Stimulated activated naive B cell treated with anti-CD40 and anti-IgM and Interleukin-4, amounts not matched to agents 10 μg/mL and 1 μg/mL and 100 μg/mL, for 72 hours (primary cell): Measurements from ENCODE around the gene SLC1A2.
A peak's percentile ranks its signal among the peaks of the same experiment; 100 is the strongest.

Source experiments
- ATAC-seq, 2 donors: fragments of 150-1000 bp; cut with Tn5 transposase; replicated peaks; 2 replicates each; pipeline ENCODE4 v1.10.0; 2021; ENCODE audit warnings: moderate library complexity in 1 of 2
- DNase-seq: peaks from one replicate; pipeline ENCODE4 v3.0.0; 2021
- H3K27ac Mint-ChIP-seq: one replicate; pipeline ENCODE4 v1.8.0; 2022; ENCODE audit warnings: mild to moderate bottlenecking, mixed read lengths
- H3K27me3 Mint-ChIP-seq, 2 donors: one replicate each; pipeline ENCODE4 v1.8.0; 2022; ENCODE audit warnings: mixed read lengths in 2 of 2
- H3K36me3 Mint-ChIP-seq, 2 donors: one replicate each; pipeline ENCODE4 v1.8.0; 2022; ENCODE audit warnings: mixed read lengths in 2 of 2, mild to moderate bottlenecking in 1 of 2
- H3K4me1 Mint-ChIP-seq, 2 donors: one replicate each; pipeline ENCODE4 v1.8.0; 2022; ENCODE audit warnings: mixed read lengths in 2 of 2, mild to moderate bottlenecking in 1 of 2
- H3K4me3 Mint-ChIP-seq, 2 donors: one replicate each; pipeline ENCODE4 v1.8.0; 2022; ENCODE audit warnings: mild to moderate bottlenecking in 2 of 2, mixed read lengths in 2 of 2, moderate library complexity in 1 of 2
- H3K9me3 Mint-ChIP-seq, 2 donors: one replicate each; pipeline ENCODE4 v1.8.0; 2022; ENCODE audit warnings: mixed read lengths in 2 of 2, mild to moderate bottlenecking in 1 of 2

The SLC1A2 gene

DNA sequence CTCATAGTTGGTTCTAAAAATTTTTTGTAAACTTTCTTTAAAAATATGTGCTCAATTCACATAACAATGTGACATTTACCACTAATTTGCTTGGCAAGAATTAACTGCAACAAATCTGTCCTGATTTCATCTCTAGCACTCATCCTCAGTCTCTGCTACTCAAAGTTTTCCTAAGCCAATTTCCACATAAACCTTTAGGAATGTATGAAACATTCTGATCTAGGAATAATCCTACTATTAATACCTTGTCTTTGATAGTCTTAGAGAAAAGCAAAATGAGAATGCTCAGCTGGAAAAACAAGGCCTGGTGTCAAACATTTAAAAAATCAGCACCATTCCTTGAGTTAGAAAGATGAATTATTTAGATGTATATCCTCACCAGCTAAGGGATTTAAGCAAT is 166.1 kb downstream of the SLC1A2 start:
- no peak overlapping the region for H3K27ac Mint-ChIP-seq
- no peak for ATAC-seq
- H3K9me3 Mint-ChIP-seq: no peaks in the 10 kb centered on the region
- no peak for DNase-seq
- H3K27me3 Mint-ChIP-seq: no peaks in the 10 kb centered on the region
- peaks cover 3 to 8% of the 10 kb centered on the region in 2 donors for H3K4me1 Mint-ChIP-seq
- no peaks in the 10 kb centered on the region for H3K36me3 Mint-ChIP-seq
- no peak overlapping the region for H3K4me3 Mint-ChIP-seq

GRCh38 chr11:35250621-35251020 is 168.7 kb downstream of the SLC1A2 start:
- ATAC-seq (no peak), DNase-seq (no peak)
- Mint-ChIP-seq H3K4me1 (no peaks in the 10 kb centered on the region), H3K27me3 (no peaks in the 10 kb centered on the region), H3K4me3 (no peak overlapping the region), H3K27ac (no peak overlapping the region), H3K9me3 (no peaks in the 10 kb centered on the region), H3K36me3 (no peaks in the 10 kb centered on the region)

GRCh38 chr11:35250192-35250591 is 169.2 kb downstream of the SLC1A2 start:
- Mint-ChIP-seq H3K27ac (no peak overlapping the region), H3K9me3 (no peaks in the 10 kb centered on the region), H3K4me3 (no peak overlapping the region), H3K4me1 (no peaks in the 10 kb centered on the region), H3K27me3 (no peaks in the 10 kb centered on the region), H3K36me3 (no peaks in the 10 kb centered on the region)
- ATAC-seq: no peak
- no peak for DNase-seq

- ATAC-seq (no peak), DNase-seq (no peak)
- H3K27ac Mint-ChIP-seq: no peak overlapping the region
- no peaks in the 10 kb centered on the region for H3K9me3 Mint-ChIP-seq
- no peaks in the 10 kb centered on the region for H3K36me3 Mint-ChIP-seq
- no peaks in the 10 kb centered on the region for H3K4me1 Mint-ChIP-seq
- no peak overlapping the region for H3K4me3 Mint-ChIP-seq
- no peaks in the 10 kb centered on the region for H3K27me3 Mint-ChIP-seq
Observed at GRCh38 chr11:35248558-35249323, 170.6 kb downstream of the SLC1A2 start.

DNA sequence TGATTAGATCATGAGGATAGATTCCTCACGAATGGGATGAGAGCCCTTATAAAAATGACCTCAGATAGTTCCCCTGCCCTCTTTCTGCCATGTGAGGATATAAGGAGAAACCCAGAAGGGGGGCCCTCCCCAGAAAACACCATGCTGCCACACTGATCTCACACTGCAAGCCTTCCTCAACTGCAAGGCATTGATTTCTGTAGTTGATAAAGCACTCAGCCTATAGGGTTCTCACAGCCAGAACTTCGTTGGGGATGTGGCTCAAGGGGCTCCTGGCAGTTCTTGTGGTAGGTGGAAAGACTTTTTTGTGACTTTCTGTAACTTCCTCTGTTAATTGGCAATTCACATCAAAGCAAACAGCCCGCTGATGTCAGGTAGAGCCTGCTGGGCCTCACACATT is 171.5 kb downstream of the SLC1A2 start:
- Mint-ChIP-seq H3K4me1 (peaks cover 0 to 4% of the 10 kb centered on the region in 2 donors), H3K27ac (no peak overlapping the region), H3K9me3 (no peaks in the 10 kb centered on the region), H3K27me3 (no peaks in the 10 kb centered on the region), H3K4me3 (no peak overlapping the region), H3K36me3 (peaks cover 0 to 2% of the 10 kb centered on the region in 2 donors)
- no peak for ATAC-seq
- no peak for DNase-seq

DNA sequence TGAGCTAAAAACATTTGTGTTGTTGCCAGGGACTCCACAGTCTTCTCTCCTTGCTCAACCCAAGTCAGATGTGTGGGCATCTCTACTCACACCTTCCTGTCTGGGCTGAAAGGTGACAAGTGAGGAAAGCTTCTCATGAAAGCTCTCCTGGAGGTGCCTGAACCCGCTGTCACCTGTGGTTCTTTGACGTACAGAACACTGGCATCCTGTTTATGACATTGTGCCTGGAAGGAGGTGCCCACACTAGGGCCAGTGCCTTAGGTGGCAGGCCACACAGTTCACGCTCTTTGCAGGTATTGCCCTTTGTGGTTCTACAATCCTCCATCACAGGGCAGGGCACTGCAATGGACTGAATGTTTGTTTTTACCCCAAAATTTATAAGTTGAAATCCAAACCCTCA is 171.9 kb downstream of the SLC1A2 start:
- Mint-ChIP-seq H3K27ac (no peak overlapping the region), H3K27me3 (no peaks in the 10 kb centered on the region), H3K4me3 (no peak overlapping the region), H3K36me3 (peaks cover 0 to 2% of the 10 kb centered on the region in 2 donors), H3K4me1 (peaks cover 0 to 9% of the 10 kb centered on the region in 2 donors), H3K9me3 (no peaks in the 10 kb centered on the region)
- DNase-seq (no peak), ATAC-seq (no peak)

DNA sequence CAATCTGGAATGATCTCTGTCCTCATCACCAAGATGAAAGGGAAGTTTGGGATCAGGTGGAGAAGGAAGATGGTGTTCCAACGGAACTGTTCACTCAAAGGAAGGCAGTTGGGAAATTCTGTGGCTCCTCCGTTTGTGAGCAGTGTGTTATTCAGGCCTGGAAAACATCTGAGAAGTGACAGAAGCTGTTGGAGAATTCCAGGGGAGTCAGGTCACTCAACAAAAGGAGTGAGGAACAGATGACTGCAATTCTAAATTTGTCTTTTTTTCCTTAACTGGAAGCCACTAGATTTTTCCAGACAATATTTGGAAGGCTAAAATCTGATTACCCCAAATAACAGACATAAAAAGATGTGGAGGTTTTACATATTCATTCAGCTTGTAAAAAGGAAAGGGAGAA is 172.6 kb downstream of the SLC1A2 start:
- no peak overlapping the region for H3K4me3 Mint-ChIP-seq

DNA sequence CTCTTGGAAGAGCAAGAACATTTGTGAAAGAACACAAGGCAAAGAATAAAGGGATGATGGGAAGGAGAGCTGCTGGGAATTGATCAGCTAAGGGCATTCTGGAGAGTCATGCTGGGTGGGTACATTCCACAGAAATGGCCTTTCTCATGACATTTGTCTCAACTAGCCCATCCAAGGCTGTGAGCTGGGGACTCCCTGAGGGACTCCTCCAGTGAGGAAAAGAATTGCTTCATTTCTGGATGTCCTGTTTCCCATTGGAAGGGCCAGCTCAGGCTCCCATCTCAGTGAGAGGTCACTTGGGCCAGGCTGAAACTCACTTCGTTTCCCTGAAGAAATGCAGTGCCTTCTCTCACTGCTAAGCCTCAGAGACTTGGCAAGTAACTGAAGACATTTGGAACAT is 173.6 kb downstream of the SLC1A2 start:
- no peaks in the 10 kb centered on the region for H3K27me3 Mint-ChIP-seq
- H3K4me3 Mint-ChIP-seq: no peak overlapping the region
- H3K4me1 Mint-ChIP-seq: peaks cover 0 to 13% of the 10 kb centered on the region in 2 donors

More for the DNA sequence above, 172.6 kb downstream of the SLC1A2 start:
- Mint-ChIP-seq H3K4me1 (peaks cover 0 to 13% of the 10 kb centered on the region in 2 donors), H3K36me3 (peaks cover 0 to 2% of the 10 kb centered on the region in 2 donors), H3K27ac (no peak overlapping the region), H3K27me3 (no peaks in the 10 kb centered on the region), H3K9me3 (no peaks in the 10 kb centered on the region)
- no peak for ATAC-seq
- no peak for DNase-seq

DNA sequence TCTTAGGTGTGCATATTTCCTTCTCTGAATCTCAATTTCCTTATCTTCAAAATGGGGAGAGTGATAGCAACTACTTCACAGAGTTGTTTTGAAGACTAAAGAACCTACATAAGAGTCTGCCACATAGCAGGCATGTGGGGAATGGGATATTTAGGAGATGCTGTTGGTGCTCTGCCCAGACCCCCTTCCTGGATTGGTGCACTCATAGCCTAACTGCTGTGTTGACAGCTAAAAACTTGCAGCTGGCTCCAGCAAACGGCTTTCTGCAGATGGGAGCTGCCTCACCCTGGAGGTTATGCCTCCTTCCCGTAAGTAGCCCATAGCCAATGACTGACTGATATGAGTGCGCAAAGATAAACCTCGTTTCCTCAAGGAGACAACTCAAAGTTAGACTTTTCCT is 174.3 kb downstream of the SLC1A2 start:
- ATAC-seq: no peak
- Mint-ChIP-seq H3K4me3 (no peak overlapping the region), H3K27me3 (peaks cover 0 to 3% of the 10 kb centered on the region in 2 donors), H3K36me3 (peaks cover 0 to 2% of the 10 kb centered on the region in 2 donors), H3K9me3 (no peaks in the 10 kb centered on the region), H3K27ac (no peak overlapping the region), H3K4me1 (peaks cover 0 to 13% of the 10 kb centered on the region in 2 donors)
- no peak for DNase-seq

More for the DNA sequence above, 173.6 kb downstream of the SLC1A2 start:
- DNase-seq: no peak
- H3K36me3 Mint-ChIP-seq: peaks cover 0 to 2% of the 10 kb centered on the region in 2 donors
- H3K27ac Mint-ChIP-seq: no peak overlapping the region
- no peak for ATAC-seq
- H3K9me3 Mint-ChIP-seq: no peaks in the 10 kb centered on the region

DNA sequence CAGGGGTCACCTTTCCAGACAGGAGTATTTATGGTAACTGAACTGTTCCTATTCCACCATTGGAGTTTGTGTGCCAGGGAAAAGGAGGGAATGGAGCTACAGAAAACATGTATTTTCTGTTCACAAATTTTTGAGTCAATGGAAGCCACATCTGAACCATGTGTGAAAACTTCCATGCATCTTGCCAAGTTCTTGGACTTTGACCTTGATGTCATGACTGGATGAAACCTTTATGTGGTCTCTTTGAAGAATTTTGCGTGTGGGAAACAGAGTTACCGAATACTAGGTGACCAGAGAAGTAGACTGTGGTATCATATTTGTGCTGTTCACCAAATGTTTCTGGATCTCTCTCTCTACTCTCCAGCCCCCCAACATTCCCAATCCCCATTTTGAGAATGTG is 175.6 kb downstream of the SLC1A2 start:
- H3K36me3 Mint-ChIP-seq: peaks cover 0 to 2% of the 10 kb centered on the region in 2 donors
- no peaks in the 10 kb centered on the region for H3K9me3 Mint-ChIP-seq
- no peak overlapping the region for H3K27ac Mint-ChIP-seq
- peaks cover 2 to 21% of the 10 kb centered on the region in 2 donors for H3K4me1 Mint-ChIP-seq
- H3K4me3 Mint-ChIP-seq: no peak overlapping the region
- peaks cover 0 to 9% of the 10 kb centered on the region in 2 donors for H3K27me3 Mint-ChIP-seq
- DNase-seq (no peak), ATAC-seq (no peak)

- Mint-ChIP-seq H3K9me3 (no peaks in the 10 kb centered on the region), H3K27me3 (peaks cover 0 to 9% of the 10 kb centered on the region in 2 donors), H3K36me3 (peaks cover 0 to 2% of the 10 kb centered on the region in 2 donors), H3K27ac (no peak overlapping the region), H3K4me3 (no peak overlapping the region), H3K4me1 (peaks cover 8 to 30% of the 10 kb centered on the region in 2 donors)
- no peak for DNase-seq
- peak; percentile 53 to 69 for ATAC-seq
Observed at GRCh38 chr11:35242412-35243242, 176.7 kb downstream of the SLC1A2 start.

DNA sequence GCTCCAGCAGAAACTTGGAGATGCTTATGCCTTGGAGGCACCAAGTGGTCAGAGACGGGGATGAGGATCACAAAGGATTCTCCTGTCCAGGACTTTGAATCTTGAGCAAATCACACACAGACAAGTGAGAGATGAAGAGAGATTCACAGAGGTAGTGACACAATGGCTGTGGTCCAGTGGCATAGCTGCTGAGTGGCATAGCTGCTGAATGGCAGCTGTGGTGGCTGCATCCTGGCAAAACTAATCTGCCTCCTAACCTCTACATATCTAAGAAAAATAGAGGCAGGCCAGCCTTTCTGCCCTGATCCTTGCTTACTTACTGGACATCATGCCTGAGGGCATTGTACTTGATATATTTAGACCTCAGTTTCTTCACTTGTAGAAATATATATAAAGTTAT is 177.8 kb downstream of the SLC1A2 start:
- Mint-ChIP-seq H3K4me1 (peaks cover 11 to 41% of the 10 kb centered on the region in 2 donors), H3K4me3 (no peak overlapping the region), H3K9me3 (no peaks in the 10 kb centered on the region), H3K27me3 (peaks cover 0 to 9% of the 10 kb centered on the region in 2 donors), H3K27ac (no peak overlapping the region), H3K36me3 (peaks cover 0 to 2% of the 10 kb centered on the region in 2 donors)
- no peak for ATAC-seq
- DNase-seq: no peak

- H3K27me3 Mint-ChIP-seq: peaks cover 0 to 9% of the 10 kb centered on the region in 2 donors
- H3K36me3 Mint-ChIP-seq: peaks cover 2% of the 10 kb centered on the region in 2 donors
- H3K27ac Mint-ChIP-seq: no peak overlapping the region
- DNase-seq (no peak), ATAC-seq (no peak)
- H3K4me3 Mint-ChIP-seq: no peak overlapping the region
- no peaks in the 10 kb centered on the region for H3K9me3 Mint-ChIP-seq
- H3K4me1 Mint-ChIP-seq: peaks cover 12 to 46% of the 10 kb centered on the region in 2 donors
Observed at GRCh38 chr11:35241083-35241482, 178.3 kb downstream of the SLC1A2 start.

GRCh38 chr11:35239471-35240075 is 179.8 kb downstream of the SLC1A2 start:
- peaks cover 0 to 5% of the 10 kb centered on the region in 2 donors for H3K9me3 Mint-ChIP-seq
- no peak overlapping the region for H3K27ac Mint-ChIP-seq
- ATAC-seq: peak; percentile 39
- H3K4me3 Mint-ChIP-seq: no peak overlapping the region
- DNase-seq: no peak
- peaks cover 14 to 58% of the 10 kb centered on the region in 2 donors for H3K4me1 Mint-ChIP-seq
- peaks cover 2 to 8% of the 10 kb centered on the region in 2 donors for H3K36me3 Mint-ChIP-seq
- H3K27me3 Mint-ChIP-seq: peaks cover 0 to 9% of the 10 kb centered on the region in 2 donors
